HepG2 (cell line): ENCODE measurements around the gene RBM6. TPM values are rescaled to one million over a fixed set of nuclear protein-coding genes. Genes with fewer than 3 reads are reported as not detected.

Experiments used
- ARHGAP35 ChIP-seq: sonication (generic); formaldehyde crosslinking; IDR thresholded peaks from 2 replicates; pipeline ENCODE4 v1.9.0; 2022; ENCODE audit warnings: mild to moderate bottlenecking, inconsistent platforms, moderate library complexity, missing genetic modification reagents, borderline replicate concordance
- FOXC1 ChIP-seq: sonication (generic); formaldehyde crosslinking; IDR thresholded peaks from 2 replicates; pipeline ENCODE4 v1.8.0; 2022; ENCODE audit warnings: mild to moderate bottlenecking, missing genetic modification reagents, borderline replicate concordance
- FOXK2 ChIP-seq: fragments of 450-650 bp; IDR thresholded peaks from 2 replicates; pipeline ENCODE4 v1.6.1; 2016
- FOXO1 ChIP-seq: sonication (generic); formaldehyde crosslinking; IDR thresholded peaks from 2 replicates; pipeline ENCODE4 v1.4.0; 2020; ENCODE audit warnings: missing genetic modification reagents
- HDAC2 ChIP-seq: sonication (generic); formaldehyde crosslinking; IDR thresholded peaks from 2 replicates; pipeline ENCODE4 v1.4.0; 2020; ENCODE audit warnings: missing genetic modification reagents
- KLF15 ChIP-seq: sonication (generic); formaldehyde crosslinking; IDR thresholded peaks from 2 replicates; pipeline ENCODE4 v1.8.1; 2023; ENCODE audit warnings: borderline replicate concordance, mild to moderate bottlenecking, inconsistent platforms, missing genetic modification reagents, mixed read lengths
- KLF16 ChIP-seq, 2 experiments: sonication (generic) in 1 of 2; formaldehyde crosslinking in 1 of 2; IDR thresholded peaks; 2 replicates each; pipeline versions ENCODE4 v1.6.1 to v1.8.0; 2016 to 2023; ENCODE audit warnings: missing genetic modification reagents in 2 of 2, missing compliant biosample characterization in 1 of 2
- NFE2 ChIP-seq: sonication (generic); formaldehyde crosslinking; IDR thresholded peaks from 2 replicates; pipeline ENCODE4 v1.4.0; 2020; ENCODE audit warnings: missing genetic modification reagents
- RBM39 ChIP-seq: fragments of 200-400 bp; formaldehyde crosslinking; IDR thresholded peaks from one replicate; pipeline ENCODE4 v1.6.1; 2018; ENCODE audit warnings: antibody characterized with exemption, mild to moderate bottlenecking, low read depth, low read length; ENCODE audit not compliant: poor library complexity, severe bottlenecking
- SPEN ChIP-seq: sonication (generic); formaldehyde crosslinking; IDR thresholded peaks from 2 replicates; pipeline ENCODE4 v1.5.1; 2020; ENCODE audit warnings: low read depth, mild to moderate bottlenecking, missing genetic modification reagents
- U2AF2 ChIP-seq: fragments of 200-400 bp; formaldehyde crosslinking; IDR thresholded peaks from 2 replicates; pipeline ENCODE4 v1.6.1; 2017; ENCODE audit warnings: low read depth, mild to moderate bottlenecking, low read length
- YEATS4 ChIP-seq: sonication (generic); formaldehyde crosslinking; IDR thresholded peaks from 2 replicates; pipeline ENCODE4 v1.4.0; 2020; ENCODE audit warnings: missing genetic modification reagents, borderline replicate concordance
- ZFAT ChIP-seq: sonication (generic); formaldehyde crosslinking; conservative IDR thresholded peaks from 2 replicates; pipeline ENCODE4 v1.8.1; 2023; ENCODE audit warnings: missing genetic modification reagents, inconsistent platforms
- ZFP36L2 ChIP-seq: sonication (generic); formaldehyde crosslinking; IDR thresholded peaks from 2 replicates; pipeline ENCODE4 v1.4.0; 2020; ENCODE audit warnings: missing genetic modification reagents
- ZFY ChIP-seq: sonication (generic); formaldehyde crosslinking; IDR thresholded peaks from 2 replicates; pipeline ENCODE4 v1.4.0; 2020; ENCODE audit warnings: missing genetic modification reagents
- ZNF232 ChIP-seq: sonication (generic); formaldehyde crosslinking; IDR thresholded peaks from 2 replicates; pipeline ENCODE4 v1.4.0; 2020; ENCODE audit warnings: missing genetic modification reagents, borderline replicate concordance
- ZNF24 ChIP-seq: fragments of 450-650 bp; IDR thresholded peaks from 2 replicates; pipeline ENCODE4 v1.6.1; 2017; ENCODE audit warnings: antibody characterized with exemption, mild to moderate bottlenecking
- ZNF251 ChIP-seq: sonication (generic); formaldehyde crosslinking; IDR thresholded peaks from 2 replicates; pipeline ENCODE4 v1.9.0; 2021; ENCODE audit warnings: mild to moderate bottlenecking, missing genetic modification reagents
- ZNF446 ChIP-seq: sonication (generic); formaldehyde crosslinking; IDR thresholded peaks from 2 replicates; pipeline ENCODE4 v1.5.0; 2020; ENCODE audit warnings: mild to moderate bottlenecking, missing genetic modification reagents
- ZNF496 ChIP-seq: sonication (generic); formaldehyde crosslinking; IDR thresholded peaks from 2 replicates; pipeline ENCODE4 v1.8.1; 2023; ENCODE audit warnings: mild to moderate bottlenecking, moderate library complexity, missing genetic modification reagents; ENCODE audit not compliant: insufficient replicate concordance
- ZNF644 ChIP-seq: IDR thresholded peaks from 2 replicates; pipeline ENCODE4 v1.6.1; 2016; ENCODE audit warnings: low read depth
- ZNF747 ChIP-seq: sonication (generic); formaldehyde crosslinking; IDR thresholded peaks from 2 replicates; pipeline ENCODE4 v1.8.1; 2023; ENCODE audit warnings: missing genetic modification reagents, mild to moderate bottlenecking, borderline replicate concordance
- ZSCAN31 ChIP-seq: sonication (generic); formaldehyde crosslinking; IDR thresholded peaks from 2 replicates; pipeline ENCODE4 v1.5.0; 2020; ENCODE audit warnings: low read depth, mild to moderate bottlenecking, missing genetic modification reagents
- ZSCAN9 ChIP-seq: IDR thresholded peaks from 2 replicates; pipeline ENCODE4 v1.6.1; 2016; ENCODE audit warnings: borderline replicate concordance
- polyA plus RNA-seq, 8 experiments: library from polyadenylated mRNA; depleted of rRNA in 3 of 8; stranded (reverse) in 7 of 8; unstranded in 1 of 8; fragments of >200 nt; fragmentation: Illumina TruSeq in 4 of 8; extraction: Trizol in 4 of 8; gene quantifications; 2 replicates each; pipeline versions ENCODE4 v1.2.1 to v1.2.3, GENCODE V29; 2011 to 2016; ENCODE audit warnings: low read depth in 4 of 8, missing spikeins in 1 of 8, mixed read lengths in 1 of 8; ENCODE audit not compliant: insufficient read depth in 1 of 8
- total RNA-seq, 5 experiments: library from RNA; depleted of rRNA; stranded (reverse); fragments of >200 nt; fragmentation: Illumina TruSeq; extraction: Trizol; gene quantifications; 2 replicates each; pipeline ENCODE4 v1.2.3, GENCODE V29; 2016; ENCODE audit warnings: low read depth in 1 of 5
- TF ChIP-seq, protein P1 (sequence below): IDR thresholded peaks from 2 replicates; pipeline ENCODE4 v1.6.1; 2016
- TF ChIP-seq, protein P2 (sequence below): sonication (generic); formaldehyde crosslinking; conservative IDR thresholded peaks from 2 replicates; pipeline ENCODE4 v1.4.0; 2020; ENCODE audit warnings: mild to moderate bottlenecking, missing genetic modification reagents, moderate library complexity

RBM6 gene
- total and polyA plus RNA-seq, 2 of the 13 experiments (the other 11 are each of a cell fraction or from before 2014, with no cell fraction given) = 72.7 to 86.1 TPM

DNA sequence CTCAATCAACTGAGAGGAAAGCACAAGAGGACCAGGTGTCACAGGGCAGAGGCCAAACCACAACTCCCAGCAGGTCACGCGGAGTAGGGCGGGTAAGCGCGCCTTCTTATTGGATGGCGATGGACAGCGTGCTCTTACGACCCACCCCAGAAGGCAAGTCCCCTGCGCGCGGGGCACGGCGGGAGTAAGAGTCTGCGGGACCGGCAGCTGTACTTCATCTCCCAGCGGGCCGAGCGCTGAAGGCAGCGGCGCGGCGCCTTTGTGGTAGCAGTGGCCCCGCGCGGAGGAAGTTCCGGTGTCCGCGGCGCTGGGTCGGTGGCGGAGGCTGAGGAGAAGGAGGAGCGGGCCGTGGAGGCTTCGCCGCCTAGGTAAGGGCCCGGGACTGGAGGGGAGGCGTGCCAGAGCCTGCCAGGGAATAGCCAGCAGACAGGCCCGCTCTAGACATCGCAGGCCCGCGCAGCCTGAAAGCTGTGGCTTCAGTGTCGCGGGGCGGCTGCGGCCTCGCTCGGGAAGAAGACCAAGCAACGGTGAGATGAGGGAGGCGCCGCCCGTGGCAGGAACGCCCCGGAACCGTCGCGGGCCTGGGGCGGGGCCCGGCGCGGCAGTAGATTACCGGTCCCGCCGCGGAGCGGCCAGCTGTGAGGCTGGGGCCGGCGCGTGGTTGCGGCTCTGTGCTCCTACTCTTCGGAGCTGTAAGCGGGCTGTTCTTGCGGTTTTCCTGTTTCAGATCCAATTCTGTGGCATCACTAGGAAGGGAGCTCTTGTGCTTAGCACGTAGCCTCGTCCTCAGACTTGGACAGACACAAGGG, at the start of gene RBM6 (continued):
- TF ChIP-seq HDAC2 (CRISPR knock-in tag) (peak; percentile 55), KLF15 (CRISPR knock-in tag) (peak; percentile 55; the same call in 1 of the 2 replicates), ZFAT (CRISPR knock-in tag) (0 out of 2 replicates have a peak, but pooled peaks have one; percentile 62), FOXK2 (peak; percentile 57; the same call in 1 of the 2 replicates), ZFY (peak; percentile 100), ZFP36L2 (CRISPR knock-in tag) (peak; percentile 65; the same call in 1 of the 2 replicates), ZNF24 (no peak), ZSCAN9 (CRISPR knock-in tag) (no peak; the same call in 1 of the 2 replicates), ZNF496 (CRISPR knock-in tag) (no peak), ZNF251 (CRISPR knock-in tag) (no peak), FOXC1 (CRISPR knock-in tag) (peak; percentile 79), ZSCAN31 (peak; percentile 62), U2AF2 (no peak), ZNF644 (CRISPR knock-in tag) (no peak), ZNF232 (peak; percentile 65; the same call in 1 of the 2 replicates), RBM39 (peak; percentile 88), SPEN (peak; percentile 74), ZNF747 (CRISPR knock-in tag) (no peak; the same call in 1 of the 2 replicates), KLF16 (CRISPR knock-in tag; IDR thresholded peaks at IDR 0.05) (peak in 1 of 2 experiments; percentile 91; a peak in 2 of 4 replicates), ARHGAP35 (peak; percentile 60; the same call in 1 of the 2 replicates), NFE2 (CRISPR knock-in tag) (no peak), ZNF446 (CRISPR knock-in tag) (peak; percentile 63), FOXO1 (CRISPR knock-in tag) (peak; percentile 46; the same call in 1 of the 2 replicates), YEATS4 (CRISPR knock-in tag) (peak; percentile 98)
- TF ChIP-seq, protein P1, sequence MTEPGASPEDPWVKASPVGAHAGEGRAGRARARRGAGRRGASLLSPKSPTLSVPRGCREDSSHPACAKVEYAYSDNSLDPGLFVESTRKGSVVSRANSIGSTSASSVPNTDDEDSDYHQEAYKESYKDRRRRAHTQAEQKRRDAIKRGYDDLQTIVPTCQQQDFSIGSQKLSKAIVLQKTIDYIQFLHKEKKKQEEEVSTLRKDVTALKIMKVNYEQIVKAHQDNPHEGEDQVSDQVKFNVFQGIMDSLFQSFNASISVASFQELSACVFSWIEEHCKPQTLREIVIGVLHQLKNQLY (CRISPR knock-in tag) = 0 out of 2 replicates have a peak, but pooled peaks have one; percentile 26
- TF ChIP-seq, protein P2, sequence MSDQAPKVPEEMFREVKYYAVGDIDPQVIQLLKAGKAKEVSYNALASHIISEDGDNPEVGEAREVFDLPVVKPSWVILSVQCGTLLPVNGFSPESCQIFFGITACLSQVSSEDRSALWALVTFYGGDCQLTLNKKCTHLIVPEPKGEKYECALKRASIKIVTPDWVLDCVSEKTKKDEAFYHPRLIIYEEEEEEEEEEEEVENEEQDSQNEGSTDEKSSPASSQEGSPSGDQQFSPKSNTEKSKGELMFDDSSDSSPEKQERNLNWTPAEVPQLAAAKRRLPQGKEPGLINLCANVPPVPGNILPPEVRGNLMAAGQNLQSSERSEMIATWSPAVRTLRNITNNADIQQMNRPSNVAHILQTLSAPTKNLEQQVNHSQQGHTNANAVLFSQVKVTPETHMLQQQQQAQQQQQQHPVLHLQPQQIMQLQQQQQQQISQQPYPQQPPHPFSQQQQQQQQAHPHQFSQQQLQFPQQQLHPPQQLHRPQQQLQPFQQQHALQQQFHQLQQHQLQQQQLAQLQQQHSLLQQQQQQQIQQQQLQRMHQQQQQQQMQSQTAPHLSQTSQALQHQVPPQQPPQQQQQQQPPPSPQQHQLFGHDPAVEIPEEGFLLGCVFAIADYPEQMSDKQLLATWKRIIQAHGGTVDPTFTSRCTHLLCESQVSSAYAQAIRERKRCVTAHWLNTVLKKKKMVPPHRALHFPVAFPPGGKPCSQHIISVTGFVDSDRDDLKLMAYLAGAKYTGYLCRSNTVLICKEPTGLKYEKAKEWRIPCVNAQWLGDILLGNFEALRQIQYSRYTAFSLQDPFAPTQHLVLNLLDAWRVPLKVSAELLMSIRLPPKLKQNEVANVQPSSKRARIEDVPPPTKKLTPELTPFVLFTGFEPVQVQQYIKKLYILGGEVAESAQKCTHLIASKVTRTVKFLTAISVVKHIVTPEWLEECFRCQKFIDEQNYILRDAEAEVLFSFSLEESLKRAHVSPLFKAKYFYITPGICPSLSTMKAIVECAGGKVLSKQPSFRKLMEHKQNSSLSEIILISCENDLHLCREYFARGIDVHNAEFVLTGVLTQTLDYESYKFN (CRISPR knock-in tag) = peak; percentile 57
